Hematopoietic multipotent progenitor cell treated with erythropoietin and hydrocortisone succinate and interleukin-3 and kit ligand, for 8 days (in vitro differentiated cells): ENCODE results near the gene PDE11A.

Experiments
- DNase-seq: peaks from one replicate; pipeline ENCODE4 v3.0.0-alpha.2; 2015

The PDE11A gene

GRCh38 chr2:177753682-177754491, 318.7 kb downstream of the PDE11A start:
- peak; percentile 56 for DNase-seq

- peak; percentile 30 for DNase-seq
These were observed 324.2 kb downstream of the PDE11A start for GRCh38 chr2:177748360-177748759.

- DNase-seq = no peak
These were observed 325.2 kb downstream of the PDE11A start for GRCh38 chr2:177747384-177747783.

- no peak for DNase-seq
These were observed 326.2 kb downstream of the PDE11A start for GRCh38 chr2:177746358-177746757.

GRCh38 chr2:177745531-177745930, 327.0 kb downstream of the PDE11A start:
- DNase-seq = no peak

- DNase-seq = no peak
These were observed 329.7 kb downstream of the PDE11A start for GRCh38 chr2:177742851-177743250.

- no peak for DNase-seq
These were observed 330.7 kb downstream of the PDE11A start for GRCh38 chr2:177741866-177742265.

GRCh38 chr2:177740700-177741099, 331.9 kb downstream of the PDE11A start:
- no peak for DNase-seq

GRCh38 chr2:177738461-177739235, 333.9 kb downstream of the PDE11A start:
- DNase-seq = no peak

GRCh38 chr2:177735318-177735803, 337.2 kb downstream of the PDE11A start:
- DNase-seq = no peak

- DNase-seq = no peak
These were observed 339.2 kb downstream of the PDE11A start for GRCh38 chr2:177733322-177733855.

GRCh38 chr2:177731384-177731783, 341.2 kb downstream of the PDE11A start:
- DNase-seq = no peak

GRCh38 chr2:177730792-177731191, 341.8 kb downstream of the PDE11A start:
- no peak for DNase-seq

- no peak for DNase-seq
These were observed 342.2 kb downstream of the PDE11A start for GRCh38 chr2:177730363-177730762.

GRCh38 chr2:177728920-177729319, 343.7 kb downstream of the PDE11A start:
- DNase-seq = no peak

- DNase-seq = no peak
These were observed 344.2 kb downstream of the PDE11A start for GRCh38 chr2:177728399-177728765.

- DNase-seq = no peak
These were observed 344.8 kb downstream of the PDE11A start for GRCh38 chr2:177727577-177728398.

- no peak for DNase-seq
These were observed 345.6 kb downstream of the PDE11A start for GRCh38 chr2:177726931-177727348.

- DNase-seq = peak; percentile 66
These were observed 347.9 kb downstream of the PDE11A start for GRCh38 chr2:177724398-177725287.

GRCh38 chr2:177723235-177723634, 349.3 kb downstream of the PDE11A start:
- no peak for DNase-seq

- DNase-seq = no peak
These were observed 350.6 kb downstream of the PDE11A start for GRCh38 chr2:177721818-177722567.
